HCT116 (cell line): ENCODE data around the gene ORC3.

Source experiments
- CTCF ChIP-seq, 3 experiments: fragments of 200-600 bp in 1 of 3; sonication (generic) in 1 of 3; IDR thresholded peaks in 2 of 3; conservative IDR thresholded peaks in 1 of 3; 2 replicates each; pipeline ENCODE4 v1.5.1; 2012 to 2017; ENCODE audit warnings: low read depth in 2 of 3, low read length in 2 of 3, antibody characterized with exemption in 1 of 3, borderline replicate concordance in 1 of 3, control low read depth in 1 of 3, mild to moderate bottlenecking in 1 of 3, mixed read lengths in 1 of 3, mixed run types in 1 of 3, moderate library complexity in 1 of 3; ENCODE audit not compliant: insufficient read depth in 1 of 3
- EGR1 ChIP-seq: IDR thresholded peaks from 2 replicates; pipeline ENCODE4 v1.6.1; 2012; ENCODE audit warnings: low read depth
- EZH2 ChIP-seq: fragments of 200-600 bp; sonication (generic); IDR thresholded peaks from 2 replicates; pipeline ENCODE4 v1.6.1; 2017; ENCODE audit warnings: antibody characterized with exemption, mixed run types
- JUND ChIP-seq: IDR thresholded peaks from 2 replicates; pipeline ENCODE4 v1.6.1; 2012
- POLR2A ChIP-seq: IDR thresholded peaks from 2 replicates; pipeline ENCODE4 v1.7.0; 2011; ENCODE audit warnings: borderline replicate concordance; ENCODE audit not compliant: insufficient read depth, insufficient read length; ENCODE audit errors: extremely low read depth
- POLR2AphosphoS5 ChIP-seq: IDR thresholded peaks from 2 replicates; pipeline ENCODE4 v1.6.1; 2011; ENCODE audit warnings: mild to moderate bottlenecking, low read depth, low read length, moderate library complexity
- REST ChIP-seq: IDR thresholded peaks from 2 replicates; pipeline ENCODE4 v1.6.1; 2012; ENCODE audit warnings: low read depth
- SRF ChIP-seq: IDR thresholded peaks from 2 replicates; pipeline ENCODE4 v1.6.1; 2012; ENCODE audit warnings: low read depth
- YY1 ChIP-seq: IDR thresholded peaks from 2 replicates; pipeline ENCODE4 v1.6.1; 2011; ENCODE audit warnings: low read length, low read depth, moderate library complexity, mild to moderate bottlenecking; ENCODE audit not compliant: insufficient replicate concordance; ENCODE audit errors: extremely low read depth
- TF ChIP-seq, protein P1 (sequence below): IDR thresholded peaks from 2 replicates; pipeline ENCODE4 v1.6.1; 2011; ENCODE audit warnings: mild to moderate bottlenecking, low read length, moderate library complexity; ENCODE audit not compliant: insufficient replicate concordance; ENCODE audit errors: extremely low read depth
- TF ChIP-seq, protein P2 (sequence below): IDR thresholded peaks from 2 replicates; pipeline ENCODE4 v1.6.1; 2012

DNA sequence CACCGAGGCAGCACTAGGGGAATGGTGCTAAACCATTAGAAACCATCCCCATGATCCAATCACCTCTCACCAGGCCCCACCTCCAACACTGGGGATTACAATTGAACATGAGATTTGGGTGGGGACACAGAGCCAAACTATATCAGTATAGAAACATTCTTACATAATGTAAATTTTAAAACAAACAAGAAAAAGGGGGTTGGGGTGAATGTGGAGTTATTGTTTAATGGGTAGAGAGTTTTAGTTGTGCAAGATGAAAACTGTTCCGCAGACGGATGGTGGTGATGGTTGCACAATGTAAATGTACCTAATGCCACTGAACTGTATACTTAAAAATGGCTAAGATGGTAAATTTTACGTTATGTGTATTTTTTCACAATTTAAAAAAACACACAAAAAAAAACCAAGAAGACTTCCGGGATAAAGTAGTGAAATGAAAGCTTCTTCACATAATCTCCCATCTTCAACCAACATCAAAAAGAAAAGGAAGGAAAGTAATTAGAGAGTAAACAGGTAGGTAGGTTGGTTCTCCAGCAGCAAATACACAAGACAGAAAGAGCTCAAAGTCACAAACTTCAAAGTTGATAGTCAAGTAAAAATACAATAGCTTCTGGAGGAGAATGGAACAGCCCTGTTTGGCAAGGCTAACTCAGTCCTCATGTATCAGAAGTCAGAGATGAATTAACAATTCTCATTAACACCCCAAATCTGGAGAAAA, 16.5 kb upstream of the ORC3 start:
- TF ChIP-seq SRF (no peak), POLR2AphosphoS5 (no peak), CTCF (IDR thresholded peaks at IDR 0.05 in 2 of 3, conservative IDR thresholded peaks at IDR 0.05 in 1 of 3; ENCODE audit: borderline replicate concordance in 1 of 3, insufficient read depth in 1 of 3, low read depth in 2 of 3, low read length in 2 of 3) (no peak), EZH2 (no peak), EGR1 (no peak), POLR2A (no peak), JUND (no peak), REST (no peak), YY1 (no peak)
- TF ChIP-seq, protein P1, sequence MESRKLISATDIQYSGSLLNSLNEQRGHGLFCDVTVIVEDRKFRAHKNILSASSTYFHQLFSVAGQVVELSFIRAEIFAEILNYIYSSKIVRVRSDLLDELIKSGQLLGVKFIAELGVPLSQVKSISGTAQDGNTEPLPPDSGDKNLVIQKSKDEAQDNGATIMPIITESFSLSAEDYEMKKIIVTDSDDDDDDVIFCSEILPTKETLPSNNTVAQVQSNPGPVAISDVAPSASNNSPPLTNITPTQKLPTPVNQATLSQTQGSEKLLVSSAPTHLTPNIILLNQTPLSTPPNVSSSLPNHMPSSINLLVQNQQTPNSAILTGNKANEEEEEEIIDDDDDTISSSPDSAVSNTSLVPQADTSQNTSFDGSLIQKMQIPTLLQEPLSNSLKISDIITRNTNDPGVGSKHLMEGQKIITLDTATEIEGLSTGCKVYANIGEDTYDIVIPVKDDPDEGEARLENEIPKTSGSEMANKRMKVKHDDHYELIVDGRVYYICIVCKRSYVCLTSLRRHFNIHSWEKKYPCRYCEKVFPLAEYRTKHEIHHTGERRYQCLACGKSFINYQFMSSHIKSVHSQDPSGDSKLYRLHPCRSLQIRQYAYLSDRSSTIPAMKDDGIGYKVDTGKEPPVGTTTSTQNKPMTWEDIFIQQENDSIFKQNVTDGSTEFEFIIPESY: no peak
- TF ChIP-seq, protein P2, sequence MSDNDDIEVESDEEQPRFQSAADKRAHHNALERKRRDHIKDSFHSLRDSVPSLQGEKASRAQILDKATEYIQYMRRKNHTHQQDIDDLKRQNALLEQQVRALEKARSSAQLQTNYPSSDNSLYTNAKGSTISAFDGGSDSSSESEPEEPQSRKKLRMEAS: no peak
